ENCODE results near the gene FANCI.

Gene FANCI

DNA sequence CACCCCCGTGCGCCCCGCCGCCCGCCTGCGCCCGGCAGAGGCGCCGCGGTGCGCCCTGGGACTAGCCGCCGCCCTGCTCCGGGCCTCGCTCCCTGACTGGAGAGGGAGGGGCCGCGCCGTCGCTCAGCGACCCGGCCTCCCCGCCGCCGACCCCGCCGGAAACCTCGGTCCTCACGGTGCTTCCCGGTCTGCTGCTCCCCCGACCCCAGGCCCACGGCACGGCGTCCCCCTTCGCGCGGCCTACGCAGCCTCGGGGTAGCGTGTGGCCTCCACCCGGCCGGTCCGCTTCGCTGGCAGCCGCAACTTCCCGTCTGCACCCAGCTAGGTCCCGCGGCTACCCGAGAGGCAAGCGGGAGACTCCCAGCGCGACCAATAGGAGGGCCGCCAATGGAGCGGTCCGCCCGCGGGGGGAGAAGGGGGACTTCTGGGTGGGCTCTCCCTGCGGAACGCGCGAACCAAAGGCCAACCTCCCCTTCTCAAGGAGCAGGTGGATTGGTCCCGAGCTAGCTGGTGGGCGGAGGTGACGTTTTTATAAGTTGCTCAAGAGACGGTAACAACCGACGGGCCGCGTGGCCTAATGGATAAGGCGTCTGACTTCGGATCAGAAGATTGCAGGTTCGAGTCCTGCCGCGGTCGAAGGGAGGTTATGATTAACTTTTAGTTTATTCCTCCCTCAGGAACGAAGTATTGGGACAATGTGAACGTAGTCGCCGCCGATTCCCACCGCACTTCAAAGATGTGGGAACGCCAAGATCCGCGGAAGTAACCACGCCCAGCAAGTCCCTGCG is 90.9 kb downstream of the FANCI start, which contains the start of gene POLG:
Gene POLG, minus strand, starts transcription at position 315 of the 788 bp plus-strand sequence. CDS start 1,070 bp downstream, outside the sequence.
- DNase-seq: peak; percentile 98

DNA sequence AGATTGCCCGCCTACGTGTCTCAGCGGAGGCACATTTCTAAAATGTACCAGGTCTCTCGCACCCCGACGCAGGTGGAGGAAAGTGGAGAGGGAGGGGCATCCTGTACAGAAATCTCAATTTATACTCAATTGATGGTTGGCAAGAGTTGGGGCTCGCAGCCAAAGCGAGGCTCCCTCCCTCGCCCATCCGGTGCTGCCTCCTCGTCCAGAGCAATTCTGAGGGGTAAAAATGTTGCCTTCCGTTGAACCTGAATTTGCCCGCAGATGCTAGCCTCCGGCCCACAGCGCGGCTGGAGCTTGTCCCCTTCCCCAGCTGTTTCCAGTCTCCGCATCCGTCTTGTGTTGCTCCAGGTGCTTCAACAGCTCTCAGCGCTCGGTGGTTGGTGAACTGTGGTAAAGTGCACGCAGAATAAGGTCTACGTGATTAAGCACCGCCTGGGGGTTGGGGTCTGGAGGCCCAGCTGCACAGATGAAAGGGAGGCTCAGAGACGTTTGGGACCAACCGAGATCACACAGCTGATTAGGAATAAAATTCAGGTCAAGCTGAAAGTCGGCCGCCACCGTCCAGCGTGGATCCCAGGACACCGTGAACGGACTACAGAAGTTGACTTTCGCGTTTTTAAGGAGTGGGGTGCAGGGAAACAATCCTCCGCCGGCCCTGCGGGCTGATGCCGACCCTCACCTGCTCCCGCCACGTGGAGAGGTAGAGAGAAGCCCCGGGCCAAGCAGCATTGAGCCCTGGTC is 91.7 kb downstream of the FANCI start:
- no peak for DNase-seq

DNA sequence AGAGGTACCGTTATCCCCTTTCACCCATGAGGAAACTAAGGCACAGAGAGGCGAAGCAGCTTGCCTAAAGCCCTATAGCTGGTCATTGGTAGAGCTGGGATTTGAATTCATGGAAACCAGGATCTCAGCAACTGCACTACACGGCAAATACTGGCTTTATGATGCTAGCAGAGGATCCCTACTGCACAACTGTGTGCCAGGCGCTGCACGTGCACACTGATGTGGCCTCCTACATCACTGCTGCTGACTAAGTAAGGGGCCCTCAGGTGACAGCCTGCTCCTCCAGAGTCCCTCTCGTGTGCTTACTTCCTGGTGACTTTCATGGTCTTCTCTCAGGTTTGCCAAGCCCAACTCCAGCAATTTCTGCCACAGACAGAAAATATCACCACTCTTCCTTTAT is 94.3 kb downstream of the FANCI start:
- DNase-seq: no peak

DNA sequence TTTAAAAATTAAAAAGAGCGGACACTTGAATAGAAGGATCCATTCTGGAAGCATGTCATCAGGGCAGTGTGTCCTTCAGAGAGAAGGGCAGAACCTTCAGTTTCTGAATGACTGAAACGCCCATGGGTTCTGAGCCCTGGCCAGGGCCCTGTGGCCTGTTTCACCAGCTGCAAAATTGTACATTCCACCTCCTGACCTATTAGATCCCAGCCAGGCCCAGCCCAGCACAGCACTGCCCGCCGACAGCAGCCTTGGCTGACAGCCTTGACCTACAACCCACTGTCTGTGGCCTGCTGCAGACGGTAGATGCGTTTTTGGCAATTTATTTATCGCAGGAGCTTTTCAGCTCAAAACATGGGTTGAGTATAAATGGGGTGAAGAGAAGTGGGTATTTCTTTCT is 96.8 kb downstream of the FANCI start:
- DNase-seq: no peak

DNA sequence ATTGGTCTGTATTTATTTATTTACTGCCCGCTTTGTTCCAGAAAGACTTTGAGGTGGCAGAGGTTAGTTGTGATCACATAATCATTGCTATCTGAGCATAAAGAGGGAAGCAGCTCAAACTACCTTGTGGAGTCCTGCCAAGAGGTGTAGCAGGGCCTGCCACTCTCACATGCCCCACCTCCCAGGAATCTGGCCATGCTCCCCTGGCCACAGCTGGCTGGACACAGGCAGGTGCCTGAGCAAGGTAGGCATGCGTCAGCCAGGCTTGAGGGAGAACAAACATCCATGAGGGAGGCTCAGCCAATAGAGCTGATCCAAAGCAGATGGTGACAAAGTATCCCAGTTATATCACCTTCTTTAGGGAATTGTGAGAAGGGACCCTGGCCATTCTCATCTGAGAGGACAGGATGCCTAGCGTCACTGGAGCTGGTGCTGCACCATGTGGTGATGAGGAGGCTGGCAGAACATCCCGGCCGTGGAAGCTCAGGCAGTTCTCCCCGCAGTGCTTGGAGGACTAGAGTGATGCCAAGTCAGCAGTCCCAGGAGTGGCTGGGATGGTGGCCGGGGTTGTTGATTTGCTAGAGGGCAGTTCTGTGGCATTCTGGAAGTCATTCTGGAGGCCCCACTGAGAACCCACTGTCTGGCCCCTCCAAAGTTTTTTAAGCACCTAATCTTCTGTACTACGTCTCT is 97.7 kb downstream of the FANCI start:
- DNase-seq: no peak

DNA sequence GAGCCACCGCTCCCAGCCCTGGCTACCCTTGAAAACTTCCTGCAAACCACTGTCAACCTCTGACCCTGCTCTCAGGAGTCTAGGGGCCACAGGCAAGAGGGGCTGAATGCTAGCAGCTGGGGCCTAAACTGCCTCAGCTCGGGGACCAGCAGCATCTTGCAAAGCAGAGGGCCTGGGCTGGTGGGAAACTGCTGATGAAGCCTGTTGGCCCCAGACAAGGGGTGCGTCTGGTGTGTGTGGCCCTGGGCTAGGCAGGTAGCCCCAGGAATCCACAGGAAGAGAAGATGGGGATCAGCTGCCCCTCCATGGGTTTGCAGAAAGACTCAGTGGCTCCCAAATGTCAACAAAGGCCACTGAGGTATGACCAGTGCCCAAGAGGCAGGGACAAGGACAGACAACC is 99.1 kb downstream of the FANCI start:
- no peak for DNase-seq

DNA sequence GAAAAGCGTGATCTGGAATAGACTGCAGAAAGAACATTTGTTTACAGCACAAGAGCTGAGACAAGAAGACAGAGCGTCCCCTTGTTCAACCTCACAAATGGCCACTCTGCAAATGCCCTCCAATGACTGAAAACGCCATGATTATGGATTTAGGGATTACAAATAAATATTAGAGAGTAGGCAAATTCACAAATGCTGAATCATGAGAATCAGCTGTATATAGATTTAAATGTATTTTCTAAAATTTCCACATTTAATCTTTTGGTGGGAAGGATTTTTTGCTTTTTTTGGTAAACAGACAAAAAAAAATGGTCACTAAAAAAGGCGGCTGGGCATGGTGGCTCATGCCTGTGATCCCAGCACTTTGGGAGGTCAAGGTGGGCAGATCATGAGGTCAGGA is 101.5 kb downstream of the FANCI start:
- DNase-seq: no peak

DNA sequence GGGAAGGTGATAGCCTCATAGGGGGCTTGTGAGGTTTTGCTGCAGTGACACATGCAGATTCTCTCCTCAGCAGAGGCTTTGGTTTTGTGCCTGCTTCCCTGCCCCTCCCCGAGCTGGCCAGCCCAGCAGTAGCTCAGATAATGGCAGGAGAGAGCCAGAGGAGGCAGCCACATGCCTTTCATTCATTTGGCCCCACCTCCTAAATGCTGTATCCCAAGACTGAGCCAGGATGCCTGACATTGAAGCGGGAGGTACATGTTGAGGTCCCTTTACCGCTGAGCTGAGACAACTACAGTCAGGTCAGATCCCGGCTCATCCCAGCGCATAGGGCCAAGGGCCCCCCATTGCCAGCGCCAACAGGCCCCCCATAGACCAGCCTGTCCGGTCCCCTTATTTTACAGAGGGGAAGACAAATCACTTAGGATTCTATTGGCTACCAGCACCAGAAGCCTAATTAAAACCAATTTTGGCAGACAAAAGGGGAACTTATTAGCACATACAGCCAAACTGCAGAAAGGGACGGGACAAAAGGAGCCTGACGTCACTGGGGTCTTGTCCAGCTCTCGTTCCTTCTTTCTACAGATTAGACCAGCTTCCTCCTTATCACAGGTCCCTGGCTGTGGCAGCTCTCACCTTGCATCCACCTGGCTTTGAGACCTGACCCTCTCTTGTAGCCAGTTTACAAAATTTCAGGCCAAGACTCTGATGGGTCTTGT is 102.9 kb downstream of the FANCI start:
- DNase-seq: no peak

DNA sequence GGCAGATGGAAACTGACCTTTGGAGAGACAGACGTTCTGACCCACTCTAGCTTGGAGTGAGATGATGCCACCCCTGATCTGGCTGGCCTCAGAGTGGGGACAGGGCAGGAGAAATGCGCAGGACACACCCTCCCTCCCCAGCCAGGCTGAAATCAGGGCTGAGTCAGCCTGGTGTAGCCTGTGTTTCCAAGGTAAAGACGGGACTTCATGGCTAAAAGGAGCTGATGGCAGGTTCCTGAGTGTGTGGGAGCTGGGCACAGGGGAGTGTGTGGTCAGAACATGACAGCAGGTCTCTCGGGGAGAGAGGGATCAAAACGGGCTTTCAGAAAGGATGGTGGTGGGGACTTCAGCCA is 105.4 kb downstream of the FANCI start:
- DNase-seq: no peak

DNA sequence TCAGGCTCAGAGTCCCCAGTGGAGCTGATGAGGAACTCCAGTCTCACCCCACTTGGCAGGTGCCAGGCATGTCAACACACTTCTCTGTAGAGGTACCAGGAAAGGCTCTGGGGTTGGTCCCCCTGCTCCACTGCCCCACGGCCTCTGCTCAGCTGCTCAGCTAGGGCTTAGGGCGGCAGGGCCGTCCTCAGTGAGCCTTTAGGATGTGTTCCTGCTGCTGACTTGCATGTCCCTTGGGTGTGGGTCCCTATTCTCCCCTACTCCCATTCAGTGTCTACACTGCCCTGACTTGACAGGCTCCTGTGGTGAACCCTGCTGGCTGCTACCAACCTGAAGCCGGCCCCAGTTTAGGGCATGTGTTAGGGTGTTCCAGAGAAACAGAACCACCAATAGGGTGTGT is 108.7 kb downstream of the FANCI start:
- DNase-seq: no peak

DNA sequence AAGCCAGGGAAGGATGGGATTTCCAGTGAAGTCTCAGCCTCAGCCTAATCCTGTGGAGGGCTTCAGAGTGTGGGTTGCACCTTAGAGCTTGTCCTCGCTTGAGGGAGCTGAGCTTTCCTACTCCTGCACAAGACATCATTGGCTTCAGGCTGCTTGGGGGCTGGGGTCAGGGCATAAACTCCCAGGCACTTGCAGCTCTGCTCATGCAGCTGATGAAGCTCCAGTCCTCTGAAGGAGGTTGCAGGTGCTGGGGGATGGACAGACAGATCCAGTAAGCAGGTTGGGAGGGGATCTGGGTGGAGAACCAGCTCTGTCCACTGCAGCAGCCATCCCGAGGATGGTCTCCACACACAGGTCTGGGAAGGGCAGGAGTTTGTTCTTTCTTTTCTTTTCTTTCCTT is 110.2 kb downstream of the FANCI start:
- no peak for DNase-seq

DNA sequence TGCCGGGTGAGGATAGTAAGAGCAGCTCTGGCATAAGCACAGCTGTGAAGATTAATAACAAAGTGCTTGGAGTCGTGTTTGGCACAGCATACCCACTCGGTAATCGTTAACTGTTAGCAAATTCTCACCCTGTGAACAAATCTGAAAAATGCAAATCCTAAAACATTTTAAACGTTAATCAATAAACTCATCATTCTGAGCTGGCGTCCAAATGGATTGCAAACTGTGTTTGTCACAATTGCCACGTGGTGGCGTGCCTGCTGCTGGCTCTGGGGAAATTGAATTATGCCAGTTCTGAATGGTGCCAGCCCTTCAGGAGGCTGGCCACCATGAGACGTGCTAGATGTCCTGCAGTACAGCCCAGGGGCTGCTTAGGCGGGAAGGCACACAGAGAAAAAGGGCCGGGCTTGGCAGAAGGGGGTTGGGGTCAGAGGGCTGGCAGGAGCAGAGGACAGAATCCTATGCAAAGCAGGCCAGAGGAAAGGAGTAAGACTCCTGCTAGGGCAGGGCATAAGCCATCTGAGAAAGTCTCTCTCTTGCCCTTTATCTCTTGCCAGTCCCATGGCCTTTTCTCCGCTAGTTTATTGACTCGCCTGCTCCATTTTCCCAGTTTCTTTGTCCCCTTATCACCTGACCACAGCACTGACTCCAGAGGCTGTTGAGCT is 113.0 kb downstream of the FANCI start:
- peak; percentile 9 for DNase-seq

DNA sequence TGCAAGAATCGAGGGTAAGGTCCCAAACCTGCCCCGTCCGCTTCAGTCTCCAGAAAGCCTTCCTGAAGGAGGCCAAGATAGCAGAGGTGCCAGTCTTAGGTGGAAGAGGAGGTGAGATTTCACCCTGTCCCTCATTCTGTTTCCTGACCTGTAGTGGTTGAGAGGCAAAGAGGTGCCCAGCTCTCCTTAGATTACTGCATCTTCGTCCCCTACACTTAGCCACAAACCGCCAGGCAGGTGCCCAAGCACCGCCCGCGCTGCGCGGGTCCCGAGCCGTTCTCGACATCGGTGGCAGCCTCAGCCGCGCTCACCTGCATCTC is 114.6 kb downstream of the FANCI start:
- no peak for DNase-seq

DNA sequence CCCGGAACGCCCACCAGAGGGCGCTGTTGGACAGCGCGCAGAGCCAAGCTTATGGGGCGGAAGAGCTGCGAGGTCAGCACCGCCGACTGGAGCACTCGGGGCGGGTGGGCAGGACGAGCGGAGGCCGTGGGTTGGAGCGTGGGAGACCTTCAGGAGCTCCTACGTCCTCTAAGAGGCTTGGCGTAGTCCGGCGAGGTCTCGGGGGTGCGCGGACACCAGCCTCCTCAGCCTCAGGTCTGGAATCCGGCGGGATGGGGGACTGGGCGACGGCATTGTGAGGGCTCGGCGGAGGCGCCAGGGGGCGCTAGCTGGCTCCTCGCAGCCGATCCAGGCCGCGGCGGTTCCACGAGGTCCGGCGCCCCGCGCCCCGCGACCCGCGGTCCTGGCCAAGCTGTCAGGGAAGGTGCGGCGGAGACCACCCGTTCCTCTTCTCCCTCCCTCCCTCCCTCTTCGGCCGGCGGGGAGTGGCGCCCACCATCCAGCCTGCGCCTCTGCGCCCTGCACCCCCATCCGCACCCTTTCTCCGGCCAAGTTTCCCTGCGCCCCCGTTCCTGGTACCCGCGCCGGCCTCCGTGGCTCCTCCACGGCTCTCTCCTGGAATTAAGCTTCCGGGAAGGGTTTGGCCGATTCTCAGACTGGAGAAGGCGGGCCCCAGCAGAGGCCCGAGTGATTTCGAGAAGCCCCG is 115.1 kb downstream of the FANCI start:
- peak; percentile 72 for DNase-seq

DNA sequence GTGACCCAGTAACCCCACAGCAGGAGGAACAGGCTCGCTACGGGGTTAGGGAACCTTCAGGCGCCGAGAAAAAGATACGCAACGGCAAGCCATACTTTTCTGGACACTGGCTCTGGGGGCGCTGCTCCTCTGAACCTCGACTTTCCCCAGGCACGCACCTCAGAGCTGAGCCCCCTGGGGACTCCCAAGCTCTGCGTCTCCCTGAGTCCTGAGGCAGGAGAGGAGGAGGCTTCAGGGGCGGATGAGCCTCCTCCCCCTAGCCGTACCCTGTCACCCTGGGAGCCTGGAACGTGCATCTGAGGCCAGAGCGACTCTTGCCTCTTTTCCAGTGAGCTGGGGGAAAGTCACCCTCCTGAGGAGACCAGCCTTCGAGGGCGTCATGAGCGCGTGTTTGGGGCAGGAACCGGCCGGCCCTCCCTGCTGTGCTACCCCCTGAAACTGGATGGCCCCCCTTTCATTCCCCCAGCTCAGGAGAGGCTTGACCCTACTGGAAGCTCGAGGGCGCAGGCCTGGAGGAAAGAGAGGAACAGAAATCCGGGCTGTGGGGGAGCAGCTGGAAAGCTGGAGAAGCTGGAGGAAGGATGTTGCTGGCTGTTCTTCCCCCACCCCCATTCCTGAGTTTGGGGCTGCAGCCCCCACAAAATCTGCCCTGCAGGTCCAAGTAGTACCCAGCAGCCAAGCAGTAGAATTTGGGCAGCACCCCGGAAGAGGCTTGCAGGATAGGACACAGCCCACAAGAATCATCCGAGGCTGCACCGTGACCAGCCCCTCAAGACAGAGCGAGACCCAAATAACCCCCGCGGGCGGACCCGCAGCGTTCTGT is 115.9 kb downstream of the FANCI start:
- no peak for DNase-seq

DNA sequence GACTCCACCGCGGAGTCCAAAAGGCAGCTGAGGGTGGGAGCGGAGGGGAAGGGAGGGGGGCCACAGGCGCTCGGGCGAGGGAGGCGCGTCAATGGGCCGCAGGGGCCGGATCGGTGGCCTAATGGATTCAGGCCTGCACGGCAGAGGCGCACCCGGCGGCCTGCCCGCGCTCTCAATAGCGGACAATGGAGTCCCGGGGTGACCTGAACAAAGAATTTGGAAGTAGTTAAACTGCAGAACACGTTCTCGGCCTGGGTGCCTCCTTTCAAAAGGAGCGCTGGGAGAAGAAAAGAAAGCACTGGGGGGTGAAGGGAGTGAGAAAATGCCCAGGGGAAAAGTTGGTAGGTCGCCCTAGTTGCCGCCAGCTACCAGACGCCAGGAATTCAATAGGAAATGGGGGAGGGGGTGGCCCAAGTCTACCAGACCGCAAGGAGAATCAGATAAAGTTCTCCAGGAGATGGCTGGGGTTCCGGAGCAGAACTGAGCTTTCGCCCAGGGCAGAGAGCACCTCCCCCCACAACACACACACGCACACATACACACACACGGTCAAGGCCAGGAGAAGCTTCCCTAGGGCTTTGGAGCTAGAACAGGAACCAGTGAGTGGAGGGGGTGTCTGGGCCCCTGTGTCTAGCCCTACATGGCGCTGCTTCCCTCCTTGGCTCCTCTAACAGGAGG is 116.7 kb downstream of the FANCI start:
- DNase-seq: no peak

DNA sequence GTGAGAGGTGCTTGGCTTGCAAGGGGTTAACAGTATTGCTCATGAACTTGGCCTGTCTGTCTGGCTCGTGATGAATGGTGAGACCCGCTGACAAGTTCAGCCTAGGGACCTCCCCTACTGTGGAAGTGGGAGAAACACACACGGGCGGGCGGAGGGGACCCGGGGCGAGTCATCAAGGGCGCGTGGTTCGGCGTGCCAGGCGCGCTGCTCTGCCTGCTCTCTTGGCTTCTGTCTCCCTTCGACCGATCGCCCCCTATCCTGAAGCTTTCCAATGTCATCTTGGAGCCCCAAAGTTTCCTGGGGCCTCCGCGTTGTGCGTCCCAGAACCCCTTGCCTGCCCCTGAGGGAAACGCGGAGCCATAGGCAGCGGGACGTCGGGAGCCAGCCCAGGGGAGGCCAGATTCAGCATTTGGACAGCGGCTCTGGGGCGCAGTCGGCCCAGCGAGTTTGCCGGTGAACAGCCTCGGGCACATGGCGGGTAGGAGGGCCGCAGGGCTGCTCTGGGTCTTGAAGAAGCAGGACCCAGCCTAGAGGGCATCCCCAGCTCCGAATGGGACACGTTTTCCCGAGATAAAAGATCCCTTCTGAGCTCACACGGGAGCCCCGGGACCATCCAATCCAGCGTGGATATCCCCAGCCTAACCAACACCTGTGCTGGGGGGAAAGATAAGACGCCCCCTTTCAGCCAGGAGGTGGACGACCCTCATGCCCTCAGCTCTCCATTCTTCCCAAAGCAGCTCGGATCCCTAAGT is 117.8 kb downstream of the FANCI start:
- DNase-seq: peak; percentile 47

DNA sequence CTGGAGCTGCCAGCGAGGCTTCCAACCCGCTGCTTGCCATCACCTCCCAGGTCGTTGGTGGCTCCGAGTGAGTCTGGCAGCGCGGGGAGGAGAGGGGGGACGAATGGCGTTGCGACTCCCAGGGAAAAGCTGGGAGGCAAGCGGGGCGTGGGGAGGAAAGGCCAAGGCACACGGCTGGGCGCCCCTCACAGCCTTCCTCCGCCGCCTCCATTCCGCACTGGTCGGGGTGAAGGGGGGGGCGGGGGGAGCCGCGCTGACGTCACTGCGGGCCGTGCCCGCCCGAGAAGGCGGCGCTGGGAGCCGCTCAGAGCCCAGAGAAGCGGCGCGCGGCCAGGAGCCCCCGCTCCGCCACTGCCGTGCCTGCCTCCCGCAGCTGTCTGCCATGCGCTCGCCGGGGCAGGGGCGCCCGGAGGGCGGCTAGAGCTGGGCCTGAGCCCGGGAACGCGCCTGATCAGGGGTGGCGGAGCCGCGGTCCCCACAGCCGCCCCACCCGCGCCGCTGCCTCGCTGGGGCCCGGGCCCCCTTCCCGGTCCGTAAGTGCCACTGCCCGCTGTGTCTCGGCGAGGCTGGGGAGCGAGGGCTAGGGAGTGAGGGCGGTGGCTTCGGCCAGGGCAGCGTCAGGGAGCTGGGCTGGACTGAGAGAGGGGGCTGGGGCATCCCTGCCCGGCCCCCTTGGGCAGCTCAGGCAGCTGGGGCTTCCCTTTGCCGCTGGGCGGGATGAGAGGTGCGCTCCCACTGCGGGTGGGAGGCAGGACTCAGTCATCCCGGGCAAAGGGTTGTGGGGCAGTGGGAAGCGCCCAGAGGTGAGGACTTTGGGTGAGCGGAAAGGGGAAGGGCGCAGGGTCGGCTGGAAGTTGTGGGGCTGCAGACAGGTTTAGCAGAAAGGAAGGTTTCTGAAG is 118.7 kb downstream of the FANCI start:
- DNase-seq: peak; percentile 14

DNA sequence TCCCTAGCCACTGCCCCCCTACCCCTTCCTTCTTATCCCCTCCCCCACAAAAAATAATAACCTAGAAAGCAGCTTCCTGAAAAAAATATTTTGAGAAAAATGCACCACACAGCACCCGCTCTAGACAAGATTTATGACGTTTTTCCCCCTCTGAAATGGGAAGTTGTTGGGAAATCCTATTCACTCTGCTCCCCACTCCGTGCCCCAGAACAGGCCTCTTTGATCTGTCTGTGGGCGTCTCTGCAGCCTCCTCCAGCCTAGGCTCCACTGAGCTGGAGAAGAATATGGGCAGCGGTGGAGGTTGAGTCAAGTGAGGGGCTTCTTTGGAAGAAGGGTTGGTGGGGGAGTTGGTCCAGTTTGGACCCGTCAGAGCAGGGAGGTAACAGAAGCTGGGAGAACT is 119.4 kb downstream of the FANCI start:
- peak; percentile 80 for DNase-seq
